ENCODE measurements around the gene PLEKHG5.

PLEKHG5 gene

DNA sequence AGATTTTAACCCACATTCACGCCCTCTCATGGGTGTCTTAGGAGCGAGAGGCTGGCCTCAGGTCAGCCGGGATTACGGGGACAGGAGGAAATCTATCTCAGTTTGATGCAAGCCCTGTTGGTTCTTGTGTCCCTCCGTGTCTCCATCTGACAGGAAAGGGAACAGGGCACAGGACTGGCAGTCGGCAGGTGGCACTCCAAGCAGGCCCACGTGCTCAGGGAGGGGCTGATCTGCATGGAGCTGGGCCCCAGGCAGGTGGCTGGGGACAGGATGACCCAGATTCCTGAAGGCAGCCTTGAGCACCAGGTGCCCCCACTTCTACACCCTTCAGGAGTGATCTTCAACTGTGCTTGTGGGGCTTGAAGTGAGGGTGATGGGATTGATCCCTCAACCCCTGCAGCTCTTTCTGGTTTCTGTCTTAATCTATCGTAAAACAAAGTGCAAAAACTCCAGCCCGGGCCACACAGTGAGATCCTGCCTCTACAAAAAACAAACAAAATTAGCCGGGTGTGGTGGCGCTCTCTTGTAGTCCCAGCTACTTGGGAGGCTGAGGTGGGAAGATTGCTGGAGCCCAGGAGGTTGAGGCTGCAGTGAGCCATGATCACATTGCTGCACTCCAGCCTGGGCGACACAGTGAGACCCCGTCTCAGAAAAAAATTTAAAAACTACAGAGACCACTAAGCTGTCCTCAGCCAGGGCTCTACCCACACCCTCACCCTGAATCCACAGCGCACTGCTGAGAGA is 8.3 kb downstream of the PLEKHG5 start:
- Histone ChIP-seq H3K4me1 (peaks cover 5 to 22% (median 14%) of the 10 kb centered on the region in 4 donors), H3K36me3 (no peaks in the 10 kb centered on the region), H3K9me3 (no peaks in the 10 kb centered on the region), H3K27me3 (peaks cover 0 to 29% of the 10 kb centered on the region in 2 donors), H3K27ac (no peak overlapping the region), H3K4me3 (no peak overlapping the region)
- intact Hi-C loops (cut with DNase I; ENCODE audit: low total_unique reads), result loop anchor here (10.0 kb wide), 1 partner anchor 72 kb away; the partner anchor contains the start of genes NOL9 and TAS1R1
- TF ChIP-seq, protein P1, sequence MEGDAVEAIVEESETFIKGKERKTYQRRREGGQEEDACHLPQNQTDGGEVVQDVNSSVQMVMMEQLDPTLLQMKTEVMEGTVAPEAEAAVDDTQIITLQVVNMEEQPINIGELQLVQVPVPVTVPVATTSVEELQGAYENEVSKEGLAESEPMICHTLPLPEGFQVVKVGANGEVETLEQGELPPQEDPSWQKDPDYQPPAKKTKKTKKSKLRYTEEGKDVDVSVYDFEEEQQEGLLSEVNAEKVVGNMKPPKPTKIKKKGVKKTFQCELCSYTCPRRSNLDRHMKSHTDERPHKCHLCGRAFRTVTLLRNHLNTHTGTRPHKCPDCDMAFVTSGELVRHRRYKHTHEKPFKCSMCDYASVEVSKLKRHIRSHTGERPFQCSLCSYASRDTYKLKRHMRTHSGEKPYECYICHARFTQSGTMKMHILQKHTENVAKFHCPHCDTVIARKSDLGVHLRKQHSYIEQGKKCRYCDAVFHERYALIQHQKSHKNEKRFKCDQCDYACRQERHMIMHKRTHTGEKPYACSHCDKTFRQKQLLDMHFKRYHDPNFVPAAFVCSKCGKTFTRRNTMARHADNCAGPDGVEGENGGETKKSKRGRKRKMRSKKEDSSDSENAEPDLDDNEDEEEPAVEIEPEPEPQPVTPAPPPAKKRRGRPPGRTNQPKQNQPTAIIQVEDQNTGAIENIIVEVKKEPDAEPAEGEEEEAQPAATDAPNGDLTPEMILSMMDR (IDR thresholded peaks at IDR 0.05), result no peak
- DNase-seq, result no peak

DNA sequence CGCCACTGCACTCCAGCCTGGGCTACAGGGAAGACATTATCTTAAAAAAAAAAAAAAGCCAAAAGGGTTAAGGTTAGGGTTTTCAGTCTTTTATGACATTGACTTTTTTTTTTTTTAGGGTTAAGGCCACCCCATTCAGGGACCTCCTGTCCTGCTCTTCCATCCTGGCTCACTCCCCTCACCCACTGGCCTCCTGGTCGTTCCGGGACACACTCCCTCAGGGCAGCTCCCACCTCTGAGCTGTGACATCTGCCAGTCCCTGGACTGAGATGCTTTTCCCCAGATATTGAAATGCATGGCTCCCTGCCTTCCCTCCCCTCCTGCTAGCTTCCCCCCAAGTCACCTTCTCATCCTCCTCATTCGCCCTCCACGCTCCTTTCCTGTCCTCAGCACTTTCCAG is 9.6 kb downstream of the PLEKHG5 start:
- Histone ChIP-seq H3K4me3 (no peak overlapping the region), H3K9me3 (no peaks in the 10 kb centered on the region), H3K36me3 (no peaks in the 10 kb centered on the region), H3K27ac (no peak overlapping the region), H3K4me1 (peaks cover 5 to 21% (median 14%) of the 10 kb centered on the region in 4 donors), H3K27me3 (peaks cover 0 to 29% of the 10 kb centered on the region in 2 donors)
- no peak for DNase-seq
- intact Hi-C loops (cut with DNase I; ENCODE audit: low total_unique reads), result loop anchor here (10.0 kb wide), 1 partner anchor 73 kb away; the partner anchor contains the start of genes NOL9 and TAS1R1
- TF ChIP-seq, protein P1 (IDR thresholded peaks at IDR 0.05), result no peak

DNA sequence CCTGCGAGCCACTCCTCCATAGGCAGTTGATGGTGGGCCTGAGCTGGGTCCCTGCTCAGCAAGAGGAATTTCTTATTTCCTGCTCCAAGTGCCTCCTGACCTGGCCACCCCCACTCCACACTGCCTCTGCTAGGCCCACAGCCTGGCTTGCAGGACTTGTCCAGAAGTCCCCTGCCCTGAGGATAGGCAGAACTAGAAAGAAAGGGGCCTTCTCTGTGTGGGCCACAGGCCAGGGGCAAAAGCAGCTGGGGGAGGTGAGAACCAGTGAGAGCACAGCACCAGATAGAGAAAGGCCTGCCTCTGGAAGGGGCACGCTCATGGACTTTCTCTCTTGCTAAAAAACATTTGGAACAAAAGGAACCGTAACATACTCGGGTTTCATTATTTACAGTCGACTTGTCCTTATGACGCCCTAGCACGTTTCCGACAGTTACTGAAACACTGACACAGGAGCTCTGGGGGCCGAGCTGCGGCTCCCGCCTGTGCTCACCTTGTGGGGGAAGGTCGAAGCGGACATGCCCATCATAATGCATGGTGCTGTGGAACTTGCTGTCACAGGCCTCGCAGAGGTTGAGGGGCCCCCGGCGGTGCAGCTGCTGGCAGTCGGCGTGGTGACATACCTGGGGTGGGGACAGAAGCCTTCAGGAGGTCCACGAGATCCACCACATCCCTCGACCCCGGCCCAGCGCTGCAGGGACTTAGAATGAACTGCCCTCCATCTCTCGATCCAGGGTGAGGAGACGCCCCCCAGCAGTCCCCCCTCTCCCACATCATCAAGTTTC is 14.2 kb downstream of the PLEKHG5 start:
- H3K9me3 ChIP-seq, result no peaks in the 10 kb centered on the region
- no peaks in the 10 kb centered on the region for H3K4me1 ChIP-seq
- peaks cover 0 to 25% (median 23%) of the 10 kb centered on the region in 3 donors for H3K36me3 ChIP-seq
- no peak overlapping the region for H3K27ac ChIP-seq
- TF ChIP-seq, protein P1 (IDR thresholded peaks at IDR 0.05), result no peak
- no peak for DNase-seq
- no peak overlapping the region for H3K4me3 ChIP-seq
- intact Hi-C loops (cut with DNase I; ENCODE audit: low total_unique reads), result no loop called here
- H3K27me3 ChIP-seq, result peaks cover 0 to 5% of the 10 kb centered on the region in 2 donors

DNA sequence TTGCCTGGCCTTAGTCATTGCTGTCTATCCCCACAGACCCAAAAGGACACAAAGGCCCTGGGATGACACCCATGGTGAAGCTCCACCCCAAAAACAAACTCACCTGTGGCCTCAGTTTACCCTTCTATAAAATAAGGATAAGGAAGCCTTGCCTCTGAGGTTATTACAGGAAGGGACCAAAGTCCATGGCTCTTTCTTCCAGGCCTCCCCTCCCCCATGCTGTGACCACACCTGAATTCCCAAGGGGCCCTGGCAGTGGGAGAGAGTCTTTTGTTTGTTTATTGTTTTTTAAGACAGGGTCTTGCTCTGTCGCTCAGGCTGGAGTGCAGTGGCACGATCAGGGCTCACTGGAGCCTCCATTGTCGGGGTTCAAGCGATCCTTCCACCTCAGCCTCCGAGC is 15.0 kb downstream of the PLEKHG5 start:
- peaks cover 0 to 29% (median 25%) of the 10 kb centered on the region in 3 donors for H3K36me3 ChIP-seq
- no peaks in the 10 kb centered on the region for H3K4me1 ChIP-seq
- H3K27ac ChIP-seq, result no peak overlapping the region
- TF ChIP-seq, protein P1 (IDR thresholded peaks at IDR 0.05), result no peak
- H3K4me3 ChIP-seq, result no peak overlapping the region
- DNase-seq, result no peak
- H3K27me3 ChIP-seq, result peaks cover 0 to 5% of the 10 kb centered on the region in 2 donors
- intact Hi-C loops (cut with DNase I; ENCODE audit: low total_unique reads), result no loop called here
- no peaks in the 10 kb centered on the region for H3K9me3 ChIP-seq

DNA sequence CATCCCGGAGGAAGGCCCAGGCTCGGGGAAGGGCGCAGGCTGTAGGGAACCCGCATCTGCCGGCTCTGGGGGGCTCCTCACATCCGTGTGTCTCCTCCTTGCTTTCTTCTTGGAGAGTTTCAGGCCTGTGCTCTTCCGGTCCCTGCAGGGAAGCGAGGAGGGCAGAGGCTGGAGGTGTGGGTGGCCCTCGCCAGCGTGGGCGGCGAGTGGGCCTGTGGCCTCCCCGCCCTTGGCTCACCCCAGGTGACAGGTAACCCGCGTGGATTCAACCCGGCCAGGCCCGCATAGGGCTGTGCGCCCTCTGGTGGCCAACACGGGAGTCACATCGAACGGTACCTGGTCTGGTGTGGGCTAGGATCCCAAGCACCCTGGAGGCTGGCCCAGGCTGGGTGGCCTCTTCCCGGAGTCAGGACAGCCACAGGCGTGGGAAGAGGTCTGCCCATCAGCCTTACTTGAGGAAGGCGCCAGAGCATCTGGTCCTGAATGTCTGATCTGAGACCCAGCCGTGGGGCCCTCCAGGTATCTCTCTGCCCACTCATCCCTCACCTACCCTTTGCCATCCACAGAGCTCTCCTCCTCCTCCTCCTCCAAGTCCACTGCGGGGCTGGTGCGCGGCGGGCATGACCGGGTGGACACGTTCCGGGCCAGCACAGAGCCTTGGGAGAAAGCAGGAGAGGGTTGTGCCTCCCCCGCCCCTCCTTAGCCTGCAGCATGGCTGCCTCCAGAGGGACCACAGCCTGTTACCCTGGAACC is 15.9 kb downstream of the PLEKHG5 start:
- no peak overlapping the region for H3K4me3 ChIP-seq
- H3K36me3 ChIP-seq, result peaks cover 0 to 39% (median 30%) of the 10 kb centered on the region in 3 donors
- TF ChIP-seq, protein P1 (IDR thresholded peaks at IDR 0.05), result peak; percentile 77 to 91
- DNase-seq, result no peak
- intact Hi-C loops (cut with DNase I; ENCODE audit: low total_unique reads), result no loop called here
- H3K27ac ChIP-seq, result no peak overlapping the region
- no peaks in the 10 kb centered on the region for H3K9me3 ChIP-seq
- H3K27me3 ChIP-seq, result peaks cover 0 to 5% of the 10 kb centered on the region in 2 donors
- H3K4me1 ChIP-seq, result no peaks in the 10 kb centered on the region

Data from tibial artery (tissue), 4 donors.